ENCODE results near the gene PSAT1. TPM values are rescaled to one million over a fixed set of nuclear protein-coding genes. Genes with fewer than 3 reads are reported as not detected.

Gene PSAT1
- polyA plus RNA-seq, 1 experiment = 307 TPM

DNA sequence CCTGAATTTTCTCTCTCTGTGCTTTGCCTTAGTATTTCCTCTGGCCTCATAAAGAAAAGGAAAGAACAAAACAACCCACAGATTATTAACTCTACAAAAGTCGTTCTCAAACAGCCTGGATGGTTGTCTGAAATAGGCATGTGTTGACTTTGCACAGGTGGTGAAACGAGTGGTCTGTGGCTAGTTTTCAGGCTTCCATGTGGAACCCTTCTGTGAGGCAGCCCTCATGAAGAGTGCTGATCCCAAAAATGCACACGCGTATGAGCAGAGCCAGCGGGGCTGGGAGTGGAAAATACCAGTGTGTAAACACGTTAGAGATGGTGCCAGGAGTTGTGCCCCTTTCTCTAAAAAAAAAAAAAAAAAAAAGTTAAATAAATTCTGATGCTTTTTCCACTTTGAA lies 4.9 kb upstream of the PSAT1 start:
- TF ChIP-seq, protein P1, sequence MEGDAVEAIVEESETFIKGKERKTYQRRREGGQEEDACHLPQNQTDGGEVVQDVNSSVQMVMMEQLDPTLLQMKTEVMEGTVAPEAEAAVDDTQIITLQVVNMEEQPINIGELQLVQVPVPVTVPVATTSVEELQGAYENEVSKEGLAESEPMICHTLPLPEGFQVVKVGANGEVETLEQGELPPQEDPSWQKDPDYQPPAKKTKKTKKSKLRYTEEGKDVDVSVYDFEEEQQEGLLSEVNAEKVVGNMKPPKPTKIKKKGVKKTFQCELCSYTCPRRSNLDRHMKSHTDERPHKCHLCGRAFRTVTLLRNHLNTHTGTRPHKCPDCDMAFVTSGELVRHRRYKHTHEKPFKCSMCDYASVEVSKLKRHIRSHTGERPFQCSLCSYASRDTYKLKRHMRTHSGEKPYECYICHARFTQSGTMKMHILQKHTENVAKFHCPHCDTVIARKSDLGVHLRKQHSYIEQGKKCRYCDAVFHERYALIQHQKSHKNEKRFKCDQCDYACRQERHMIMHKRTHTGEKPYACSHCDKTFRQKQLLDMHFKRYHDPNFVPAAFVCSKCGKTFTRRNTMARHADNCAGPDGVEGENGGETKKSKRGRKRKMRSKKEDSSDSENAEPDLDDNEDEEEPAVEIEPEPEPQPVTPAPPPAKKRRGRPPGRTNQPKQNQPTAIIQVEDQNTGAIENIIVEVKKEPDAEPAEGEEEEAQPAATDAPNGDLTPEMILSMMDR (IDR thresholded peaks at IDR 0.05; ENCODE audit: insufficient read depth, low read depth, low read length) = no peak
- Histone ChIP-seq H3K4me3 (ENCODE audit: low read depth, low read length) (no peak overlapping the region), H3K27me3 (ENCODE audit: control insufficient read depth, insufficient read depth, low read length) (peaks cover 4% of the 10 kb centered on the region; the same call in 1 of the 2 replicates), H3K36me3 (ENCODE audit: control insufficient read depth, insufficient read depth, low read length) (no peaks in the 10 kb centered on the region)
- ChIA-PET CTCF (no interaction called here), POLR2A (no interaction called here)
- no peak for DNase-seq (ENCODE audit: low read depth)

DNA sequence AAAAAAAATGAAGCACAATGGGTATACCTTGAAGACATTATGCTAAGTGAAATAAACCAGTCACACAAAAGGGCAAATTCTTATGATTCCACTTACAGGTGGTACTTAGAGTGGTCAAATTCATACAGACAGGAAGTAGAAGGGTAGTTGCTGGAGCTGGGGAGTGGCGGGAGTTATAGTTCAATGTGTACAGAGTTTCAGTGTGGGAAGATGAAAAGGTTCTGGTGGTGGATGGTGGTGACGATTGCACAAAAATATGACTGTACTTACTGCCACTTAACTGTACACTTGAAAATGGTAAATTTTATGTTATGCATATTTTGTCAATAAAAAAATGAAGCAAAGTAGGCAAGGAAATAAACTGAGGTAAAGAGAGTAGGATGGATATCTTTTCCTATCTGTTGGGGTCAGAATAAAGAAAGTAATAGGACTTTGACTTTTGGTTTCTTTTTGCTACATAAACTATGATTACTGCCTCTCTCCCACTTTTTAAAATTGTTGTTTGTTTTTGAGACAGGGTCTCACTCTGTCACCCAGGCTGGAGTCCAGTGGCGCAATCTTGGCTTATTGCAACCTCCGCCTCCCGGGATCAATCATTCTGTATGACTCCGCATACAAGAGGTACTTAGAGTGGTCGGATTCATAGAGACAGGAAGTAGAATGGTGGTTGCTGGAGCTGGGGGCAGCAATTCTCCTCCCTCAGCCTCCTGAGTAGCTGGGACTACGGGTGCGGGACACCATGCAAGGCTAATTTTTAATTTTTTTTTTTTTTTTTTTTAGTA lies 4.0 kb upstream of the PSAT1 start:
- no peak for DNase-seq (ENCODE audit: low read depth)
- TF ChIP-seq, protein P1 (IDR thresholded peaks at IDR 0.05; ENCODE audit: insufficient read depth, low read depth, low read length) = no peak
- POLR2A ChIA-PET = no interaction called here
- peaks cover 1% of the 10 kb centered on the region; the same call in 1 of the 2 replicates for H3K27me3 ChIP-seq (ENCODE audit: control insufficient read depth, insufficient read depth, low read length)
- H3K36me3 ChIP-seq (ENCODE audit: control insufficient read depth, insufficient read depth, low read length) = no peaks in the 10 kb centered on the region
- H3K4me3 ChIP-seq (ENCODE audit: low read depth, low read length) = no peak overlapping the region
- CTCF ChIA-PET = interaction anchor here (0.6 kb wide), 1 partner anchor 310 kb away, joined by 3 read pairs; no protein-coding TSS in a partner anchor

DNA sequence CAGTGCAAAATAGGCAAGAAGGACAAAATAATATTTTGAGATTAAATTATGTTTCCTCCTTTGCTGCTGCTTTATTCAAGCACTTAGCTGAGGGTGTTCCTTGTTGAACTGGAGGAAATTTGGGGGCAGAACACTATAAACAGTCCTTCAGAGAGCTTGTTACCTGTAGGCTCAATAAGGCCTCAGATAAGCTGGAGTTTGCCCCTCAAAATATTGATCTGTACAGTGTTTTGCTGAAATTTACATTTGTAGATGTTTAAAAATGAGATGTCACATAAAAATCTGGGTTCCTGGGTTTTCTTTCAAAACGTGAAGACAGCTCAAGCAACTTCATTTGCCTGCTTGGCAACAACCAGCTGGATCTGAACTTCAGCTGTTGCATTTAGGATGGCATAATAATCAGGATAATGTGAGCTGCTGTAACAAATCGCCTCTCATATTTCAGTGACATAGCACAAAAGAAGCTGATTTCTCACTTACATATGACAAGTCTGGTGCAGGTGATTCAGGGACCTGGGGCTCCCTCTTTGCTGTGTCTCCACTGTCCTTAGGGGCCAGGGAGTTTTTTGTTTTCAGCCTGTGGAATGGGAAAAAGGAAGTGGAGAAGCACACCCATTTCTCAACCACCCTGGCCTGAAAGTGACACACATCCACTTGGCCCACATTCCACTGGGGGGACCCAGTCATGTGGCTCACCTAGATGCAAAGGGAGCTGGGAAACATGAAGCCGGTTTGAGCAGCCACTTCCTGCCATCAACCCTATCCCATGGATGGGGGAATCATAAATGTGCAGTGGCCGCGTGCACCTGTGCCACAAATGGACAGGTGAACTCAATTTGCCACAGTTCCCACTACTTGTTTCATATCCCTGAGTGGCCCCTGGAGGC lies 2.4 kb upstream of the PSAT1 start:
- Histone ChIP-seq H3K36me3 (ENCODE audit: control insufficient read depth, insufficient read depth, low read length) (no peaks in the 10 kb centered on the region), H3K4me3 (ENCODE audit: low read depth, low read length) (no peak overlapping the region), H3K27me3 (ENCODE audit: control insufficient read depth, insufficient read depth, low read length) (peaks cover under 1% of the 10 kb centered on the region; the same call in 1 of the 2 replicates)
- ChIA-PET POLR2A (no interaction called here), CTCF (interaction anchor here (0.7 to 2.3 kb wide), 2 partner anchors 10 kb away, joined by 3 to 8 read pairs; no protein-coding TSS in a partner anchor)
- TF ChIP-seq, protein P1 (IDR thresholded peaks at IDR 0.05; ENCODE audit: insufficient read depth, low read depth, low read length) = no peak
- no peak for DNase-seq (ENCODE audit: low read depth)

DNA sequence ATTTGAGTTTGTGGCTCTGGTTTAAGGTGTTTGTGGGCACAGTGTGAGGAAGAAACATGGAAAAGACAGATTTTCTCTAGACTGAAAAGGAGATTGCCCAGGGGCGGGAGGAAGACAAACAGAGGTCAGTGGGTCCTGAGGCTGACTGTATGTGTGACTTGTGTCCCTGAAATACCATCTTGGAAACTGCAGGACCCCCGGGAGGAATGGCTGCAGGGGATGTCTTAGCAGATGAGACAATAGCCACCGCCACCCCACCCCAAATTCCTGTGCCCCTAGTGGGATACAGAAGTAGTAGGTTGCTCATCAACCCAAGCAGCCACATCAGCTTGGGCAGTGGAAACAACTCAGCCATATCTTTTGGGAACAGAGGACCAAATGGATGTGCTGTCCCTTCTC lies 1.7 kb upstream of the PSAT1 start:
- no peak for DNase-seq (ENCODE audit: low read depth)
- Histone ChIP-seq H3K27me3 (ENCODE audit: control insufficient read depth, insufficient read depth, low read length) (no peaks in the 10 kb centered on the region), H3K36me3 (ENCODE audit: control insufficient read depth, insufficient read depth, low read length) (no peaks in the 10 kb centered on the region), H3K4me3 (ENCODE audit: low read depth, low read length) (no peak overlapping the region)
- TF ChIP-seq, protein P1 (IDR thresholded peaks at IDR 0.05; ENCODE audit: insufficient read depth, low read depth, low read length) = no peak
- ChIA-PET CTCF (interaction anchor here (2.3 kb wide), 1 partner anchor 10 kb away, joined by 8 read pairs; no protein-coding TSS in a partner anchor), POLR2A (no interaction called here)

DNA sequence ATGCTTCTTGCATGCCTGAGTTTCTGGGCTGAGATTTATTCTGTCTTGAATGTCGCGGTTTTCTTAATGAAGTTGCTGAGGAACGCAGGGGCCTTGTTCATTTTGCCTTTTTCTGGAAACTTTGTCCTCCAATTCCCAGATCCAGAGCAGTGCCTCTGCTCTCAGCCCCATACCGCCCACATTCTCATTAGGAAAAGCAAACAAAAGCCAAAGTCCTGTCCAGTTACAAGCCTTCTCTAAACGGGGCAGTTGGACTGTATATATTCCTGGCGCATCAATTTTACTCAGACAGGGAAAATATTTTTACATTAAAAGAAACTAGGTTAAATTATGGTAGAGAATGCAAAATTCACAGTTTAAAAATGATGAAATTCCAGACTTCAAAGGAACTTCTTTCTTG lies 1.2 kb upstream of the PSAT1 start:
- ChIA-PET CTCF (interaction anchor here (1.3 to 2.3 kb wide), 3 partner anchors 11 to 22 kb away, joined by 3 to 8 read pairs (median 3); no protein-coding TSS in a partner anchor), POLR2A (no interaction called here)
- Histone ChIP-seq H3K4me3 (ENCODE audit: low read depth, low read length) (no peak overlapping the region; the same call in 1 of the 2 replicates), H3K36me3 (ENCODE audit: control insufficient read depth, insufficient read depth, low read length) (no peaks in the 10 kb centered on the region), H3K27me3 (ENCODE audit: control insufficient read depth, insufficient read depth, low read length) (no peaks in the 10 kb centered on the region)
- TF ChIP-seq, protein P1 (IDR thresholded peaks at IDR 0.05; ENCODE audit: insufficient read depth, low read depth, low read length) = no peak
- no peak for DNase-seq (ENCODE audit: low read depth)
